GM12801 (cell line): ENCODE data around the gene ZNF37A.

Experiments
- CTCF ChIP-seq: IDR thresholded peaks from one replicate; pipeline ENCODE4 v1.5.1; 2011; ENCODE audit warnings: control low read depth; ENCODE audit not compliant: insufficient read length; ENCODE audit errors: extremely low read depth

The ZNF37A gene

DNA sequence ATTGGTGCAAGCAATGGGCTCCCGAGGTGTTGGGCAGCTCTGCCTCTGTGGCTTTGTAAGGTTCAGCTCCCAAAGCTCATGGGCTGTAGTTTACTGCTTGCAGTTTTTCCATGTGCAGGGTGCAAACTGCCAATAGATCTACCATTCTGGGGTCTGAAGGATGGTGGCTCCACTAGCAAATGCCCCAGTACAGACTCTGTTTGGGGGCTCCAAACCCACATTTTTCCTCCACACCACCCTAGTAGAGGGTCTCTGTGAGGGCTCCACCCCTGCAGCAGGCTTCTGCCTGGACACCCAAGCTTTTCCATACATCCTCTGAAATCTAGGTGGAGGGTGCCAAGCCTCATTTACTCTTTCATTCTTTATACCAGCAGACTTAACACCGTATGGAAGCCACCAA is 17.4 kb upstream of the ZNF37A start:
- no peak for TF ChIP-seq CTCF

GRCh38 chr10:38093816-38094157 is 350 bp upstream of the ZNF37A start:
- TF ChIP-seq CTCF = no peak

- TF ChIP-seq CTCF = no peak
Measured at GRCh38 chr10:38094927-38095574, 914 bp downstream of the ZNF37A start.

GRCh38 chr10:38102880-38103279 is 8.7 kb downstream of the ZNF37A start:
- TF ChIP-seq CTCF = no peak

DNA sequence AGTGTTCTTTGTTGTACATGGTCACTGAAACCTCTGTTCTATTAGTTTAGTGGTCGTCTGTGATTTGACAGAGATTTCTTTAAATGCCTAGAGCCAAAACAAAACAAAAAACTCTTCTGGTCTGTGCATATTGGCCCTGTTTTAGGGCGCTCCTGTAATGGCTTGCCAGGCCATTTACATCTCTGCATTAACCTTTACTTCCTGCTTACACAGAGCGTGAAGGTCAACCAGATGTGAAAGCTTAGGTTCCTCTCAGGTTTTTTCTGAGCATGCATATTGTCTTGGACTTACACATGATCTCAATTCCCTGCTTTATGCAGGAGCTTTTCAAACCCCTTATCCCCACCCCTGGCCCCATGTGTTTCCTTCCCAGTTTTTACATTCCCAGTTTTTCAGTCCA is 9.6 kb downstream of the ZNF37A start:
- TF ChIP-seq CTCF = no peak

DNA sequence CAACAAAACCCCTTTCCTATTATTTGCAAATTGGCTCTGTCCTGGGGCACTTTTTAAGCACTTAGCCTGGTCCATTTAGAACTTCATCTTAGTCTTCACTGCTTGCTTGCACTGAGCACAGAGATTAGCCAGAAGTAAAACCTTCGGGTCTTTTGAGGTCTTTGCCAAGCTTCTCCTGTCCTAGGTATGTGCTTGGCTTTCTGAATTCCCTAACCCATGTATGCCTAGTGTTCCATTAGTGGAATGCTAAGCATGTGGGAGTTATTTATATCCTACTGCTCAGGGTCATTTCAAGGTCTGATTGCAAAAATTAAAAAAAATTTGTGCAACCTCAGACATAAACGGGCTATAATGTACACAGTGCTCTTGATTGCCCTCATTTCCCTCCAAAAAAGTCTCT is 18.0 kb downstream of the ZNF37A start:
- TF ChIP-seq CTCF = no peak

GRCh38 chr10:38118072-38118807 is 24.1 kb downstream of the ZNF37A start:
- no peak for TF ChIP-seq CTCF
